ENCODE data around the gene STUB1. TPM values are rescaled to one million over a fixed set of nuclear protein-coding genes. Genes with fewer than 3 reads are reported as not detected.
A peak's percentile ranks its signal among the peaks of the same experiment; 100 is the strongest.

Gene STUB1
- total and polyA plus RNA-seq, 4 donors, result 32.4 to 74.4 (median 50.2) TPM

DNA sequence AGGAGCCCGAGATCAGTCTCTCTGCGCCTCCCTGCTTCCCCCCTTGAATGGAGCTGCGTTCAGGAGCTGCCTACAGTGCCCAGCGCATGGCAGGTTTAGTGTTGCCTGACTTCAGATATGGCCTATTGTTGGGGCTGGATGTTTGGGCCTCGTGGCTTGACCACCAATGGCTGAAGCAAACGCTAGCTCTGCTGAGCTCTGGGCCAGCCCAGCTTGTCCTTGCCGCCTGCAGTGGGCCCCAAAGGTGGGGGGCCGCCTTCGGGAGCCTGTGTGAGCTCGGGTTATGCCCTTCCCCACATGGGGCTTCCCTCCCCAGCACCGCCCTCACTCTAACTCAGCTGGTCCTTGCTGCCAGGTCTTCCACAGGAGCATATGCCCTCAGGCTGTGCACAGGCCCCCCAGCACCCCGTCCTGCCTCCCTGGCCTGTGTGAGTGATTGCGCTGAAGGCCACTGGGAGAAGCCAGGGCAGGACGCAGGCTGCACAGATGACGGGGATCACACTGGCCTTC lies 42.1 kb upstream of the STUB1 start (continued):
- TF ChIP-seq RXRA (IDR thresholded peaks at IDR 0.05) (no peak), TAF1 (conservative IDR thresholded peaks at IDR 0.05) (no peak), RAD21 (IDR thresholded peaks at IDR 0.05) (no peak)
- TF ChIP-seq, protein P1, sequence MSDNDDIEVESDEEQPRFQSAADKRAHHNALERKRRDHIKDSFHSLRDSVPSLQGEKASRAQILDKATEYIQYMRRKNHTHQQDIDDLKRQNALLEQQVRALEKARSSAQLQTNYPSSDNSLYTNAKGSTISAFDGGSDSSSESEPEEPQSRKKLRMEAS (IDR thresholded peaks at IDR 0.05), result no peak

DNA sequence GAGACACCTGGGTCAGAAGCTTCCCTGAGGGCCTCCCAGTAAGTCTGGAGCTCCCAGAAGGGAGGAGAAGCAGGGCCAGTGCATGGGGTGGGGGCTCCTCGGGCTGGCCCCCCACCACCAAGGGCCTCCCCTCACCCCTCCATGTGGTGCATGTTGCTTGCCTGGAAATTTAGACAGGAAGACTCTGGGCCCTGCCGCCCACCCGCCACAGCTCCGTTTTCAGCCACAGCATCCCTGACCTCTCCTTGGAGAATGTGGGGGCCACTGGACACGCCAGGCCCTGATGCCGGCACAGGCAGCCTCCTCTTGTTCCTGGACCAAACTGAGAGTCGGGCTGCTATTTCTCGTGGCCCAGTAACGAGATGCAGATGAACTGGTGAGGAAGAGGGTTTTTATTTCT lies 41.4 kb upstream of the STUB1 start:
- no peak overlapping the region for H3K4me3 ChIP-seq (ENCODE audit: low read depth in 1 of 3, low read length in 3 of 3)
- no peak for DNase-seq (ENCODE audit: low spot score)
- H3K27ac ChIP-seq (ENCODE audit: low read depth in 1 of 2, low read length in 2 of 2), result no peak overlapping the region
- TF ChIP-seq TAF1 (conservative IDR thresholded peaks at IDR 0.05), result no peak
- TF ChIP-seq, protein P2, sequence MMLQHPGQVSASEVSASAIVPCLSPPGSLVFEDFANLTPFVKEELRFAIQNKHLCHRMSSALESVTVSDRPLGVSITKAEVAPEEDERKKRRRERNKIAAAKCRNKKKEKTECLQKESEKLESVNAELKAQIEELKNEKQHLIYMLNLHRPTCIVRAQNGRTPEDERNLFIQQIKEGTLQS (IDR thresholded peaks at IDR 0.05), result no peak
- TF ChIP-seq FOXA1 (IDR thresholded peaks at IDR 0.05), result no peak
- TF ChIP-seq RXRA (IDR thresholded peaks at IDR 0.05), result no peak
- no peak for TF ChIP-seq RAD21 (IDR thresholded peaks at IDR 0.05)
- no peaks in the 10 kb centered on the region for H3K27me3 ChIP-seq (ENCODE audit: control insufficient read depth in 4 of 4, insufficient read depth in 4 of 4, low read length in 3 of 4)
- H3K4me1 ChIP-seq (ENCODE audit: control insufficient read depth in 4 of 4, insufficient read depth in 4 of 4, low read length in 3 of 4), result peaks cover 13 to 54% (median 28%) of the 10 kb centered on the region in 4 donors
- H3K36me3 ChIP-seq (ENCODE audit: control insufficient read depth in 4 of 4, insufficient read depth in 3 of 4, low read depth in 1 of 4, low read length in 3 of 4), result peaks cover 0 to 2% (median 0%) of the 10 kb centered on the region in 4 donors
- no peaks in the 10 kb centered on the region for H3K9me3 ChIP-seq (ENCODE audit: control insufficient read depth in 4 of 4, low read length in 3 of 4)
- 91% methylated on average over 9 of the region's 9 CpGs for WGBS
- no peak overlapping the region for H3K9ac ChIP-seq (ENCODE audit: low read depth in 1 of 2, low read length in 2 of 2)

DNA sequence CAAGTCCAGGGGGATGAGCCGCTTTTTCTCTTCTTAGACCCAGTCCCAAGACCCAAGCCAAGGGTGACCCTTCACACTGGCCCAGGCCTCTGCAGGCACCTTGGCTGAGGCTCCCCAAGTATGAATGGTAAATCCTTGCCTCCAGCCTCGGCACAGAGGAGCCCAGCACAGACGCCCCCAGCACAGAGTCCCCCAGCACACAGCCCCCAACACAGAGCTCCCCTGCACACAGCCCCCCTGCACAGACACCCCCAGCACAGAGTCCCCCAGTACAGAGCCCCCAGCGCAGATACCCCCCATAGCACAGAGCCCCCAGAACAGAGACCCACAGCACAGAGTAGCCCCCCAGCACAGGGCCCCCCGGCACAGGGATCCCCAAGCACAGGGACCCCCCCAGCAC lies 39.6 kb upstream of the STUB1 start:
- H3K27ac ChIP-seq (ENCODE audit: low read depth in 1 of 2, low read length in 2 of 2), result peak overlapping the region in 1 of 2 donors; percentile 65
- no peaks in the 10 kb centered on the region for H3K9me3 ChIP-seq (ENCODE audit: control insufficient read depth in 4 of 4, low read length in 3 of 4)
- peak overlapping the region in 1 of 3 donors; percentile 95 for H3K4me3 ChIP-seq (ENCODE audit: low read depth in 1 of 3, low read length in 3 of 3)
- H3K27me3 ChIP-seq (ENCODE audit: control insufficient read depth in 4 of 4, insufficient read depth in 4 of 4, low read length in 3 of 4), result no peaks in the 10 kb centered on the region
- WGBS, result 95% methylated on average over 5 of the region's 5 CpGs
- H3K9ac ChIP-seq (ENCODE audit: low read depth in 1 of 2, low read length in 2 of 2), result no peak overlapping the region
- TF ChIP-seq YY1 (IDR thresholded peaks at IDR 0.05) (no peak), JUND (IDR thresholded peaks at IDR 0.05) (no peak), HNF4A (conservative IDR thresholded peaks at IDR 0.05) (no peak), SP1 (IDR thresholded peaks at IDR 0.05) (no peak), NR2F2 (IDR thresholded peaks at IDR 0.05) (no peak), FOXA1 (IDR thresholded peaks at IDR 0.05) (no peak), RXRA (IDR thresholded peaks at IDR 0.05) (no peak)
- TF ChIP-seq, protein P3, sequence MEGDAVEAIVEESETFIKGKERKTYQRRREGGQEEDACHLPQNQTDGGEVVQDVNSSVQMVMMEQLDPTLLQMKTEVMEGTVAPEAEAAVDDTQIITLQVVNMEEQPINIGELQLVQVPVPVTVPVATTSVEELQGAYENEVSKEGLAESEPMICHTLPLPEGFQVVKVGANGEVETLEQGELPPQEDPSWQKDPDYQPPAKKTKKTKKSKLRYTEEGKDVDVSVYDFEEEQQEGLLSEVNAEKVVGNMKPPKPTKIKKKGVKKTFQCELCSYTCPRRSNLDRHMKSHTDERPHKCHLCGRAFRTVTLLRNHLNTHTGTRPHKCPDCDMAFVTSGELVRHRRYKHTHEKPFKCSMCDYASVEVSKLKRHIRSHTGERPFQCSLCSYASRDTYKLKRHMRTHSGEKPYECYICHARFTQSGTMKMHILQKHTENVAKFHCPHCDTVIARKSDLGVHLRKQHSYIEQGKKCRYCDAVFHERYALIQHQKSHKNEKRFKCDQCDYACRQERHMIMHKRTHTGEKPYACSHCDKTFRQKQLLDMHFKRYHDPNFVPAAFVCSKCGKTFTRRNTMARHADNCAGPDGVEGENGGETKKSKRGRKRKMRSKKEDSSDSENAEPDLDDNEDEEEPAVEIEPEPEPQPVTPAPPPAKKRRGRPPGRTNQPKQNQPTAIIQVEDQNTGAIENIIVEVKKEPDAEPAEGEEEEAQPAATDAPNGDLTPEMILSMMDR (IDR thresholded peaks at IDR 0.05; ENCODE audit: low read depth, low read length, missing input control), result no peak
- peaks cover 0 to 1% (median 0%) of the 10 kb centered on the region in 4 donors for H3K36me3 ChIP-seq (ENCODE audit: control insufficient read depth in 4 of 4, insufficient read depth in 3 of 4, low read depth in 1 of 4, low read length in 3 of 4)
- H3K4me1 ChIP-seq (ENCODE audit: control insufficient read depth in 4 of 4, insufficient read depth in 4 of 4, low read length in 3 of 4), result peaks cover 21 to 60% (median 35%) of the 10 kb centered on the region in 4 donors
- no peak for DNase-seq (ENCODE audit: low spot score)

DNA sequence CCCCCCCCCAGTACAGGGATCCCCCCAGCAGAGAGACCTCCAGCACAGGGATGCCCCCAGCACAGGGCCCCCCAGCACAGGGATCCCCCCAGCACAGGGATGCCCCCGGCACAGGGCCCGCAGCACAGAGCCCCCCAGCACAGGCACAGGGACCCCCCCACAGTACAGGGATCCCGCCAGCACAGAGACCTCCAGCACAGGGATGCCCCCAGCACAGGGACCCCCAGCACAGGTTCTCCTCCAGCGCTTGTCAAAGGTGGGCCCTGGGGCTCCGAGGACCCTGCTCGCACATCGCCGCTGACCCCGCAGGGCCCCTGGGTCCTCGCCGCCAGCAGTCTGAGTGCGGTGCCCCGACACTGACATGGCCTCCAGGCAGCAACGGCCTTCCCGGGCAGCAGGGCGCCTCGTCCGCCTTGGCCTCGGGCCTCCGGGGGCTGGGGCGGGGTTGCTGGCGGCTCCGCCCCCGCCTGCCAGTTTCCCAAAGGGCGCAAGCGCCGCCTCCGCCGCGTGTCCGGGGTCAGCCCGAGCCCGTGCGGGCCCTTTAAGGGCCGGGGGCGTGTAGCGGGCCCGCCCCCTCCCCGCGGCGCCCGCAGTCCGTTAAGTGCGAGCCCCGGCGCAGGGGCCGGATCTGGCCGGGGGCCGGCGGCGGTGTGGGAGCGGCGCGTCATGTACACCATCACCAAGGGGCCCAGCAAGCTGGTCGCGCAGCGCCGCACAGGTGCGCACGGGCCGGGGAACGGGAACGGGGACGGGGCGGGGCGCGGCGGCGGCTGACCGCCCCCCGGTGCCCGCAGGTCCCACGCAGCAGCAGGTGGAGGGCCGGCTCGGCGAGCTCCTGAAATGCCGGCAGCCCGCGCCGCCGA lies 38.7 kb upstream of the STUB1 start, which contains the start of gene MCRIP2:
MCRIP2 (plus strand) TSS at position 503 of the 863 bp plus-strand sequence; CDS start at position 667, 164 bp downstream.
- peak within 1 kb of the TSS; percentile 65 to 89 for H3K27ac ChIP-seq (ENCODE audit: low read depth in 1 of 2, low read length in 2 of 2)
- H3K4me1 ChIP-seq (ENCODE audit: control insufficient read depth in 4 of 4, insufficient read depth in 4 of 4, low read length in 3 of 4), result peaks cover 27 to 65% (median 41%) of the 10 kb centered on the region in 4 donors

More for the DNA sequence above, 38.7 kb upstream of the STUB1 start, which contains the start of gene MCRIP2:
- DNase-seq (ENCODE audit: low spot score), result peak; percentile 85
- Histone ChIP-seq H3K9me3 (ENCODE audit: control insufficient read depth in 4 of 4, low read length in 3 of 4) (no peaks in the 10 kb centered on the region), H3K4me3 (ENCODE audit: low read depth in 1 of 3, low read length in 3 of 3) (peak within 1 kb of the TSS; percentile 66 to 95 (median 73)), H3K9ac (ENCODE audit: low read depth in 1 of 2, low read length in 2 of 2) (peak within 1 kb of the TSS in 1 of 2 donors; percentile 90), H3K36me3 (ENCODE audit: control insufficient read depth in 4 of 4, insufficient read depth in 3 of 4, low read depth in 1 of 4, low read length in 3 of 4) (peaks cover 0 to 1% (median 0%) of the 10 kb centered on the region in 4 donors), H3K27me3 (ENCODE audit: control insufficient read depth in 4 of 4, insufficient read depth in 4 of 4, low read length in 3 of 4) (no peaks in the 10 kb centered on the region)
- TF ChIP-seq EGR1 (IDR thresholded peaks at IDR 0.05; ENCODE audit: low read depth in 2 of 2), result peak in 1 of 2 donors; percentile 85
- TF ChIP-seq, protein P4, sequence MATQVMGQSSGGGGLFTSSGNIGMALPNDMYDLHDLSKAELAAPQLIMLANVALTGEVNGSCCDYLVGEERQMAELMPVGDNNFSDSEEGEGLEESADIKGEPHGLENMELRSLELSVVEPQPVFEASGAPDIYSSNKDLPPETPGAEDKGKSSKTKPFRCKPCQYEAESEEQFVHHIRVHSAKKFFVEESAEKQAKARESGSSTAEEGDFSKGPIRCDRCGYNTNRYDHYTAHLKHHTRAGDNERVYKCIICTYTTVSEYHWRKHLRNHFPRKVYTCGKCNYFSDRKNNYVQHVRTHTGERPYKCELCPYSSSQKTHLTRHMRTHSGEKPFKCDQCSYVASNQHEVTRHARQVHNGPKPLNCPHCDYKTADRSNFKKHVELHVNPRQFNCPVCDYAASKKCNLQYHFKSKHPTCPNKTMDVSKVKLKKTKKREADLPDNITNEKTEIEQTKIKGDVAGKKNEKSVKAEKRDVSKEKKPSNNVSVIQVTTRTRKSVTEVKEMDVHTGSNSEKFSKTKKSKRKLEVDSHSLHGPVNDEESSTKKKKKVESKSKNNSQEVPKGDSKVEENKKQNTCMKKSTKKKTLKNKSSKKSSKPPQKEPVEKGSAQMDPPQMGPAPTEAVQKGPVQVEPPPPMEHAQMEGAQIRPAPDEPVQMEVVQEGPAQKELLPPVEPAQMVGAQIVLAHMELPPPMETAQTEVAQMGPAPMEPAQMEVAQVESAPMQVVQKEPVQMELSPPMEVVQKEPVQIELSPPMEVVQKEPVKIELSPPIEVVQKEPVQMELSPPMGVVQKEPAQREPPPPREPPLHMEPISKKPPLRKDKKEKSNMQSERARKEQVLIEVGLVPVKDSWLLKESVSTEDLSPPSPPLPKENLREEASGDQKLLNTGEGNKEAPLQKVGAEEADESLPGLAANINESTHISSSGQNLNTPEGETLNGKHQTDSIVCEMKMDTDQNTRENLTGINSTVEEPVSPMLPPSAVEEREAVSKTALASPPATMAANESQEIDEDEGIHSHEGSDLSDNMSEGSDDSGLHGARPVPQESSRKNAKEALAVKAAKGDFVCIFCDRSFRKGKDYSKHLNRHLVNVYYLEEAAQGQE (IDR thresholded peaks at IDR 0.05), result peak; percentile 33
- no peak for TF ChIP-seq JUND (IDR thresholded peaks at IDR 0.05)
- TF ChIP-seq YY1 (IDR thresholded peaks at IDR 0.05), result peak; percentile 45
- peak; percentile 48 for TF ChIP-seq SP1 (IDR thresholded peaks at IDR 0.05)
- TF ChIP-seq, protein P2 (IDR thresholded peaks at IDR 0.05), result no peak
- TF ChIP-seq RAD21 (IDR thresholded peaks at IDR 0.05), result peak in 1 of 2 donors; percentile 14
- peak; percentile 19 for TF ChIP-seq FOXA1 (IDR thresholded peaks at IDR 0.05)
- 1% methylated on average over 81 of the region's 81 CpGs for WGBS

Data from liver (tissue), 9 donors.